Forelimb muscle (tissue), 1 donor: ENCODE results near the gene TNPO2. TPM values are rescaled to one million over a fixed set of nuclear protein-coding genes. Genes with fewer than 3 reads are reported as not detected.

Source experiments
- DNase-seq: peaks from one replicate; pipeline ENCODE4 v3.0.0-alpha.2; 2013; ENCODE audit warnings: low read depth
- polyA plus RNA-seq: library from polyadenylated mRNA; unstranded; fragments of 120-200 nt; gene quantifications from one replicate; pipeline ENCODE4 v1.2.1, GENCODE V29; 2013; ENCODE audit not compliant: insufficient read length

TNPO2 gene
- polyA plus RNA-seq = 53.9 TPM

- no peak for DNase-seq
Measured at GRCh38 chr19:12723641-12724426, at the start of gene TNPO2. Gene TNPO2 (minus strand): TSS chr19:12723932. CDS start chr19:12720977, 2,955 bp downstream.

DNA sequence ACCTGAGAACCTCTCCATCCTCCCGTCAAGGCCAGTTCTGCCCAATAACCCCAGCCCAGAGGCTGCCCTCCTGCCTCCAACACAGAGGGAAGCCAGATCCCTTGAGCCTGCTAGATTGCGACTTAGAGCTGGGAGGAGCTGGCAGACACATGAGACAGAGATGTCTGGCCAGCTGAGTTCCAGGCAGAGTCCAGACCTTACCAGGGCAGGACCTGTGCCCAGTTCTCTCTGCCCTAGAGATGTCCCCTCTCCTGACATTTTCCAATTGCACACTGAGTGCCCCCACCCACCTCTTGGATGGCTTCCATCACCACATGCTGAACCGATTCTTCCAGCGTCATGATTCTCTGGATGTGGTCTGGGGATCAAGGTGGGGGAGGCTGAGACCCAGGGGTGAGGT, 48.6 kb upstream of the TNPO2 start:
- no peak for DNase-seq

- DNase-seq = no peak
Measured at GRCh38 chr19:12770922-12771321, 47.2 kb upstream of the TNPO2 start.

- no peak for DNase-seq
Measured at GRCh38 chr19:12769689-12770088, 46.0 kb upstream of the TNPO2 start.

DNA sequence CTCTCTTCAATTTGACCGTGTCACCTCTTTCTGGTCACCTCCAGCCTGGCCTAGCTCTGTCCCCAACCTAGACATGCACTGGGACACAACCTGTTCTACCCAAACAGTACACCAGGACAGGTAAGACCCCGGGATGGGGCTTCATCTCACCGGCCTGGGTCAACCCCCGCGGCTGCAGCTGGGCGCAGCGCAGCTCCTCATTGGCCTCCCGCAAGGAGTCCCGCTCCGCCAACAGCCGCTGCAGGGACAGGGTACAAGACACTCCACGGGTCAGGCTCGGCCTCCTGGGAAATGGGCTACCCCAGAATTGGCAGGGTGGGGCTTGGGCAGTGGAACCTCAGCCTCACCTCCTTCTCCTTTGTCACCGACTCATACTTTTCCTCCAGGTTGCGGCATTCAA, 43.9 kb upstream of the TNPO2 start:
- DNase-seq = no peak

DNA sequence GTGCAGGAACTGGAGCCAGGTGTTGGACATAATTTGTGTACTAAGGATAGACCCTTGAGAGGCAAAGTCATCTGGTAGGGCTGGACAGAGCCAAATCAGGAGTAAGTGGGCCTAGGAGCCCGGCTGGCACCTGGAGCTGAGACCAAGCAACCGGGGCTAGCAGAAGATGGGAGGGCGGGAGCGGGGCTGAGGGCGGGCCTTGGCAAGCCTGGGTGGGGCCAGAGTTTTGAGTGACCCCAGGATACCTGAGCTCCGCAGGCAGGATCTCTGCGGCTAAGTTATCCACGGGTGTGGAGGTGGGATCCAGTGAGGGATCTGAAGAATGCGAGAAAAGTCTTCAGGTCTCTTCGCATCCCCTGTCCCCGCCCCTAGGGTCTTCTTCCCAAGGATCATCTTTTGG, 43.4 kb upstream of the TNPO2 start:
- DNase-seq = no peak

GRCh38 chr19:12766051-12766521, 42.4 kb upstream of the TNPO2 start:
- DNase-seq = no peak

DNA sequence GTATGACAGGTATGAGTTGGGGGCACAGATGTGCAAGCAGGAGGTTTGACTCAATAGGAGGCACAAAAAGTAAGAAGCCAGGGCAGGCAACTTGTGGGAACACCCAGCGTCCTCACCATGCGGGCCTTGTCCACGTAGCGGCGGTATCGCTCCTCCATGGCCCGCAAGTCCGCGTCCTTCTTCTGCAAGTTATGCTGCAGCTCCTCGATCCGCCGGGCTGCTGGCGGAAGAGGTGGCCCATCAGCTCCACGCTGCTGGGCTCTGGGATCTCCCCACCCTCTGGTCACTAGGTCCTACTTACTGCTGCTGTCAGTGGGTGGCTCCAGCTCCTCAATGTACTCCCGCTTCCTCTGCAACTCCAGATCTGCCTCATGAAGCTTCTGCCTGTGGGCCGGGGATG, 41.0 kb upstream of the TNPO2 start:
- DNase-seq = no peak

DNA sequence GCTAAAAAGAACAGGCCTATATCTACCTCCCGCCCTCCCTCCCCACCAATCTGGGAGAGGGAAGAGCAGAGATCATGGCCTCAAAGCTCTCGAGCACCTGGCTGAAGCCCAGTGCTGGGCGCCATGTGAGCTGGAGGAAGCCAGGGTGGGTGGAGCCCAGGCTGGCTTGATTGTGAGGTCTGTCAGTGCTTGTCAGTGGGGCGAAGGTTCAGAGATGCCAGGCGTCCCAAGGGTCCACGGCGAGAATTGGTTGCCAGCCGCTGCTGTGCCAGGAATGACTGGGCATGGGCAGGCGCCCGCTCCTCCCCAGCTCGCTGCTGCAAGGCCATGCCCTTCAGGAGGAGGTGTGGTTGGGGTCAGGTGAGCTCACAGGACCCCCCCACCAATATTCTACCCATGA, 39.4 kb upstream of the TNPO2 start:
- DNase-seq = no peak

- no peak for DNase-seq
Measured at GRCh38 chr19:12759686-12760085, 36.0 kb upstream of the TNPO2 start.

GRCh38 chr19:12757544-12758274, 34.0 kb upstream of the TNPO2 start:
- DNase-seq = no peak

- DNase-seq = no peak
Measured at GRCh38 chr19:12756150-12756883, 32.6 kb upstream of the TNPO2 start.

DNA sequence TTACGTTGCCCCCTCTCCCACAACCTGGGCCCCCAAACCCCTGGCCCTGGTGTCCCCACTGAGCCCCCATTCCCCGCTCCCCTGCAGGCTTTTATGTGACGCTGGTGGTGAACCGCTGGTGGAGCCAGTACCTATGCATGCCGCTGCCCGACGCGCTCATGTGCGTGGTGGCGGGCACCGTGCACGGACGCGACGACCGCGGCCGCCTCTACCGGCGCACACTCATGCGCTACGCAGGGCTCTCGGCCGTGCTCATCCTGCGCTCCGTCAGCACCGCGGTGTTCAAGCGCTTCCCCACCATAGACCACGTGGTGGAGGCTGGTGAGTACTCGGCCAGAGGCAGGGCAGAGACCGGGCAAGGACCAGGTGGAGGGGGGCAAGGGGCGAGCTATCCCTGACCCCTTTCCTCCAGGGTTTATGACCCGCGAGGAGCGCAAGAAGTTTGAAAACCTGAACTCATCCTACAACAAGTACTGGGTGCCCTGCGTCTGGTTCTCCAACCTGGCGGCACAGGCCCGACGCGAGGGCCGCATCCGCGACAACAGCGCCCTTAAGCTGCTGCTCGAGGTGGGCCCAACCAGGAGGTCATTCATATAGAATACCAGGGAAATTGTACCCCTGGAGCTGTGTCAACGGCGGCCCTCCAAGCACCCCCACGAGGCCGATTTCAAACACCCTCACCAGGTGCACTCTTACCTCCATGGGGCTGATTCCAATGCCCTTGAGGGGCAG, 30.9 kb upstream of the TNPO2 start:
- no peak for DNase-seq

DNA sequence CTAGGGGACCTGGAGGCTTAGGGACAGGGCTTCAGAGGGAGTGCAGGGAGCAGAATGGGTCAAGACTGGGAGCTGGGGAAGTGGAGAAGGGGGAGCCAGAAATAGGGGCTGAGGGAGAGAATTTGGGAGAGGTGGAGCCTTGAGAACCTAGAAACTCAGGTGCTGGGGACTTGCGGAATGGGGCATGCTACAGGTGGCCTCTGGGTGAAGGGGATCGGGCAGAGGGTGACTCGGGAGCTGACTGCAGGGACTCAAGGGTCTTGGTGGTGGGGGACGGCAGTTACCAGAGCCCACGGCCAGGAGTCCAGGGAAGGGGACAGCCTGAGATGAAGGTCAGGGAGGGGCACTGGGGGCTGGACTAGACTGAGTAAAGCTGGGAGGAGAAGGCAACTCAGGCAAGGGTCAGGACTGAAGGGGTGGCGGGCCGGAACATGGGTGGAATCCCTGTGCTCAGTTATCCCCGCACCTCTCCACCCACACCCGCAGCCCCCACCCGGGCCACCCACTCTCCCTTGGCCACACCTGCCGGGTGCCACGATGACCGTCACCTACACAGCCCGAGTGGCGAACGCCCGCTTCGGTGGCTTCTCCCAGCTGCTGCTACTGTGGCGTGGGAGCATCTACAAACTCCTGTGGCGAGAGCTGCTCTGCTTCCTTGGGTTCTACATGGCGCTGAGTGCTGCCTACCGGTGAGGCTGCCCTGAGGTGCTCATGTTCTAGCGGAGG, 28.5 kb upstream of the TNPO2 start:
- DNase-seq = no peak

GRCh38 chr19:12751635-12752034, 27.9 kb upstream of the TNPO2 start, which contains the start of gene BEST2:
Gene BEST2 (plus strand): TSS chr19:12751791. CDS start chr19:12752593, 802 bp downstream.
- no peak for DNase-seq

- DNase-seq = no peak
Measured at GRCh38 chr19:12750851-12751250, 27.1 kb upstream of the TNPO2 start.

DNA sequence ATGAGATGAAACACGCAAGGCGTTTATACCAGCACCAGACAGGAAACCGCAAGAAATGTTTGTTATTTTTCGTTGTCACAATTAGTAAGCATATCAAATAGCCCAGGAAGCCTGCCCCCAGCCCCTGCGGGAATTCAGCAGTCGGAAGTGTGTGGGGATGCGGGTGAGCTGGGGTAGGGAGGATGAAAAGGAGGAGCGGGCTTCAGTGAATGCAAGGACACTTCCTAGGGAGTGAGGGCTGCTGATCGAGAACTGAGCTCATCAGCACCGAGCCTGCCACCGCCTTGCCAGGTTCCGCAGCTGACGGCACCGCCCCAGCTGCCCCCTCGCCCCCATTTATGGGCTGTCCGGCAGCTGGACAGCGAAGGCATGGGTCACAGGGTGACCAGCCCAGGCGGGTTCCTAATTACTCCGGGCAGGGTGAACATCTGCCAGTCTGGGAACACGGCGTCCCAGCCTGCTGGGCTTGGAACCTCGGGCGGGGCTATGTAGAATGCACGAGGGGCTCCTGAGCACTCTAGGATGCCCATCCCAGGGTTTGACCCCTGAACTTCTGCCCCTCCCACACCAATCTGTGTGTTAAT, 26.3 kb upstream of the TNPO2 start:
- no peak for DNase-seq

- DNase-seq = no peak
Measured at GRCh38 chr19:12748489-12748888, 24.8 kb upstream of the TNPO2 start.

GRCh38 chr19:12745166-12745897, 21.6 kb upstream of the TNPO2 start:
- DNase-seq = no peak

DNA sequence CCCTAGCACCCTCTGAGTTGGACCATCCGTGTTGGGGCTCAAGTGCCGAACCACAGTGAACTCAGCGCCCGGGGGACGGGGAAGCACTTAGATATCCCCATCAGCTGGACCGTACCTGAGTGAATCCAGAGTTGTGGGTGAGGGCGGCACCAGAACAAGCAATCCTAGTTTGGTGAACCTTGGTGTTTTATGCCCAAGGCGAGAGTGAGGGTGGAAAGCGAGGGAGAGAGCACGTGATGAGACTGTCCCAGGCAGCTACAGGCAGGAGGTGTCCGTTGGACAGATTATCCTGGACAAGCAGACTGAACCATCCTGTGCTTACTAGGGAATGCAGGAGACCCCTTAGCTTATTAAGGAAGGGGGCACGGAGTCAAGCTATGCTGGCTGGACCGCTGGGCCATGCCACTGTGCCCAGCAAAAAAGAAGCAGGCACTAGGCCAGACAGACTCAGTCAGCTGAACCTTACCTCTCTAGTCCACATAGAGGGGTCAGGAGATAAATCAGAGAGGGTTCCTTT, 14.2 kb upstream of the TNPO2 start:
- DNase-seq = no peak
